Fibroblast of skin of left biceps (primary cell): Measurements from ENCODE around the gene FZD10.

Experiments used
- DNase-seq, 2 experiments: peaks; one replicate each; pipeline ENCODE4 v3.0.0-alpha.2; 2013; ENCODE audit warnings: low read depth in 2 of 2

FZD10 gene

GRCh38 chr12:130131801-130132200 is 30.5 kb upstream of the FZD10 start:
- DNase-seq, result no peak

- no peak for DNase-seq
These were observed 29.3 kb upstream of the FZD10 start for GRCh38 chr12:130132831-130133511.

- no peak for DNase-seq
These were observed 28.3 kb upstream of the FZD10 start for GRCh38 chr12:130133851-130134562.

- no peak for DNase-seq
These were observed 27.7 kb upstream of the FZD10 start for GRCh38 chr12:130134563-130134915.

GRCh38 chr12:130136509-130137039 is 25.7 kb upstream of the FZD10 start:
- no peak for DNase-seq

- DNase-seq, result no peak
These were observed 24.9 kb upstream of the FZD10 start for GRCh38 chr12:130137040-130138018.

GRCh38 chr12:130138478-130138877 is 23.8 kb upstream of the FZD10 start:
- DNase-seq, result no peak

- no peak for DNase-seq
These were observed 22.5 kb upstream of the FZD10 start for GRCh38 chr12:130139567-130140421.

GRCh38 chr12:130141105-130141504 is 21.2 kb upstream of the FZD10 start:
- DNase-seq, result no peak

GRCh38 chr12:130141901-130142683 is 20.2 kb upstream of the FZD10 start:
- DNase-seq, result no peak

- DNase-seq, result no peak
These were observed 19.5 kb upstream of the FZD10 start for GRCh38 chr12:130142736-130143135.

GRCh38 chr12:130143136-130143535 is 19.1 kb upstream of the FZD10 start:
- DNase-seq, result no peak

GRCh38 chr12:130144256-130144655 is 18.0 kb upstream of the FZD10 start:
- no peak for DNase-seq

GRCh38 chr12:130145731-130146130 is 16.5 kb upstream of the FZD10 start:
- no peak for DNase-seq

- no peak for DNase-seq
These were observed 15.9 kb upstream of the FZD10 start for GRCh38 chr12:130146176-130146931.

GRCh38 chr12:130147875-130148596 is 14.2 kb upstream of the FZD10 start:
- no peak for DNase-seq

- no peak for DNase-seq
These were observed 10.4 kb upstream of the FZD10 start for GRCh38 chr12:130151846-130152245.

GRCh38 chr12:130152386-130152785 is 9.9 kb upstream of the FZD10 start:
- DNase-seq, result no peak

- DNase-seq, result no peak
These were observed 8.5 kb upstream of the FZD10 start for GRCh38 chr12:130153803-130154202.
